Mesodermal cell (in vitro differentiated cells): ENCODE measurements around the gene FAM186B.

ENCODE experiments used
- H3K27ac ChIP-seq: 2 replicates; pipeline ENCODE4 v1.7.0; 2013; ENCODE audit warnings: mild to moderate bottlenecking, low read depth, low read length, moderate library complexity; ENCODE audit not compliant: severe bottlenecking
- H3K36me3 ChIP-seq: 2 replicates; pipeline ENCODE4 v1.7.1; 2013; ENCODE audit warnings: mild to moderate bottlenecking, low read length, moderate library complexity; ENCODE audit not compliant: control insufficient read depth, insufficient read depth
- H3K4me1 ChIP-seq: one replicate; pipeline ENCODE4 v1.7.1; 2013; ENCODE audit warnings: mild to moderate bottlenecking, low read length; ENCODE audit not compliant: insufficient read depth, control insufficient read depth, poor library complexity, severe bottlenecking
- H3K4me3 ChIP-seq: 2 replicates; pipeline ENCODE4 v1.7.0; 2013; ENCODE audit warnings: low read length, control low read depth, mild to moderate bottlenecking; ENCODE audit not compliant: insufficient read depth, poor library complexity, severe bottlenecking; ENCODE audit errors: extremely low read depth
- H3K9me3 ChIP-seq: 2 replicates; pipeline ENCODE4 v1.7.1; 2013; ENCODE audit warnings: mild to moderate bottlenecking, low read length, moderate library complexity; ENCODE audit not compliant: control insufficient read depth
- WGBS, 2 experiments: methylation state at CpG; one replicate each; pipeline ENCODE4 v1.1.5; 2013; ENCODE audit warnings: missing lambda C conversion rate in 2 of 2; ENCODE audit not compliant: insufficient coverage in 2 of 2; 5-methylcytosine and 5-hydroxymethylcytosine counted together

Gene FAM186B

DNA sequence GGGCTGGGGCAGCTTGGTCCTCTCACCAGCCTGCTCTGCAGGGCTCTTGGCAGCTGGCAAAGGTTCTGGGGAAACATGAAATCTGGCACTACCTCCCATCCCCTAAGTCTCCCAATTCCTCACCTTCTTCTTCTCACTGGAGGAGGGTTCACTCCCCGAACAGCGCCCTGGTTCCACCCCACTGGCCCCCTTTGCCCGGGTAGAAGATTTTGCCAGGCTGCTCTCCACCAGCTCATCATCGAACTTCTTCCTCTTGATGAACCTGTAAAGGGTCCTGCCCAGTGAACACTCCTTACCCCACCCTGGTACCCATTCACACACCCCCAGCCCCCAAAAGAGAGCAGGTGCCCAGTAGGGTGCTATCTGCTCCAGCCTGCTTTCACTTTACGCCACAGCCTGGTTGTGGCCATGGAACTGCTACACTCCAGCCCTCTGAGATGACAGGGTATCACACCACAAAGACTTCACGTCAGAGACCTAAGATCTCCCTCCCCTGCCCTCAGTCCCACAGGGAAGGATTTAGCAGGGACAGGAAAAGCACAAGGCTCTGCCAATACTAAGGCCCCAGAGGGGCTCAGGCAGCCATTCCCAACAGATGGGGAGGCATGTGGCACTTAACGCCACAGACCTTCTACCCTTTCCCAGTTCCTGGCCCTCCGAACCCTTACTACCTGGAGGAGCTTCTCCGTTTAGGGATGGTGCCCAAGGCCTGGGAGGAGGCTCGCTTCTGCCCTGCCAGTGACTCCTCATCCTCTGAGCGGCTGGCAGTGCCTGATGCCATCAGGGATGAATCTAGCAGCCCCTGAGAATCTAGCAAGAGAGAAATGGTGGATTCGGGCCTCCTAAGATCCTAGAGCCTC lies 39.8 kb downstream of the FAM186B start:
- 93 to 97% methylated on average over 7 to 11 of the region's 12 CpGs for WGBS, 2 experiments
- Histone ChIP-seq H3K36me3 (peaks cover 59% of the 10 kb centered on the region), H3K4me1 (peaks cover 12% of the 10 kb centered on the region), H3K9me3 (no peaks in the 10 kb centered on the region), H3K4me3 (no peak overlapping the region), H3K27ac (no peak overlapping the region)

DNA sequence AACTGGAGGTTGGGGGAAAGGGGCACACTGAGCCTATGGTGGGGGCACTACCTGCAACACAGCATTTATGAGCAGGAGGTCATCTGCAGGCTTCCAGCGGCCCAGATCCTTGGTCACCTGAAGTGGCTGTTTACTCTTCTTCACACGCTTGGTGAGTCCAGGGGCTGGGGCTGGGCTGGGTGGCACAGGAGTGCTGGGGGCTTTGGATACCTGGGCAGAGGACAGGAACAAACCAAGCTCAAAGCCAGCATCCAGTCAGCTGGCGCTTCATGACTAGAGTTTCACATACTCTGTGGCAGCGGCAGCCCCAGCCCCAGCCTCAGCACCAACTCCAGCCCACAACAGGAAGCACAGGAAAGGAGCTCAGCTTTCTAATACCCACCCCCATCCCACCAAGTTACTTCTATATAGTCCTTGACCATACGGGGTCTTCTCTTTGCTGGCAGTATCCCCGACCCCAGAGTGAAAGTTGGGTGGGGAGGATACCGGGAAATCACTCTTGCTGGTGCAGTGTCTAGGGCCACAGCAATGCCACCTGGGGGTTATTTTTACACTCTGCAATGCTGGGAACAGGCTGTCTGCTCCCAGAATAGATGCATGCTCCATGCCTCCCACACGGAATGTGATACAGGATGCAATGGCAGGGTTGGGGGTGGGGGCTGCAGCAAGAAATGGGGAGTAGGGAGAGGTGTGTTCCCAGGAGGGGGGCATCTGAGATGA lies 40.6 kb downstream of the FAM186B start:
- WGBS, 2 experiments: 96 to 97% methylated on average over 6 to 7 of the region's 8 CpGs
- Histone ChIP-seq H3K9me3 (no peaks in the 10 kb centered on the region), H3K4me1 (peaks cover 12% of the 10 kb centered on the region), H3K27ac (no peak overlapping the region), H3K36me3 (peaks cover 64% of the 10 kb centered on the region), H3K4me3 (no peak overlapping the region)

DNA sequence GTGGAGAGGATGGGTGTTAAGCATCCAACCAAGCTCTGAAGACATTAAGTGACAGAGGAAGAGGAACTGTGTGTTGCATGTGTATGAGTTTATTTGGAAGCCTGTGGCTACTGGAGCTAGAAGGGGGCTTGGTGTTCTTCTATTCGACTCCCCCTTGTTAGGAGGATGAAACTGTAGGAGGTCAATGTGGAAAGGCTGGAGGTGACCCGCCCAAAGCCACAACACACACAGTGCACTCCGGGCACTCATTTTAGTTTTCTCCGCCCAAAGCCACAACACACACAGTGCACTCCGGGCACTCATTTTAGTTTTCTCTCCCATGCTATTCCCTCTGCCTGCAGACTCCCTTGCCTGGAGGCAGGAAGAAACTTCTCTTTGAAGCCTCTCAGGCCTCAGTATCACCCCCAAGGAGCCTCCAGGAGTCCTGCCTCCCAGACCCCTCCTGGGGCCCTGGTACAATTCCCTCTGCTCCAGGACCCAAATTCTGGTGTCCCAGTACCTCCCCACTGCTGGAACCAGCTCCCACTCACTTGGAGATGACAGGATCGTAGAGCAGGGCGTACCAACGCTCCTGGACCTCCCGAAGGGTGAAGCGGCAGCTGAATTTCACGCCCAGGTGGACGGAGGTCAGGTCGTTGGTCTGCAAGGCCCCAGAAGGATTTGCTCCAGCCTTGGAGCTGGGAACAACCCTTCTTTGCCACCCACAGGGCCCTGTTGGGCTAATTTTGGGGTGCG lies 41.3 kb downstream of the FAM186B start:
- peaks cover 10% of the 10 kb centered on the region for H3K4me1 ChIP-seq
- WGBS, 2 experiments: 96 to 98% methylated on average over 9 to 10 of the region's 14 CpGs
- peaks cover 71% of the 10 kb centered on the region for H3K36me3 ChIP-seq

DNA sequence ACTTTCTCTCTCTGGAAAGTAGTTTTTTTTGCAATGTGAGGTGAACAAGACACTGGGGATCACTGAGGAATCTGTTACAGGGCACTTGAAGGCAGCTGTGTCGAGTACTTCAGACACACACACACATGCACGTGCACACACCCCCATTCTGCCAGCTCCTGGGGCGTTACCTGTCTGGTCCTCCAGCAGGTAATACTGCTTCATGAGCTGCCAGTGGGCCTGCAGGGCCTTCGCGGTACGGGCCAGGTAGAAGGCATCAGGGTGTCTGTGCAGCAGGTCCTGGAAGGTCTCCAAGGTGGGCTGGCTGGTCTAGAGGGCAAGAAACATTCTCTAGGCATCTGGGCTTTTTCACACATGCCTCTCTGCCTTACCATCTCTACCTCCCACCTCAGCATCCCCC lies 42.6 kb downstream of the FAM186B start:
- H3K36me3 ChIP-seq: peaks cover 84% of the 10 kb centered on the region
- WGBS, 2 experiments: 91 to 97% methylated on average over 4 to 5 of the region's 6 CpGs
- H3K9me3 ChIP-seq: no peaks in the 10 kb centered on the region
- H3K27ac ChIP-seq: no peak overlapping the region
- peaks cover 6% of the 10 kb centered on the region for H3K4me1 ChIP-seq
- H3K4me3 ChIP-seq: no peak overlapping the region

More for the DNA sequence above, 41.3 kb downstream of the FAM186B start:
- no peak overlapping the region for H3K27ac ChIP-seq
- H3K4me3 ChIP-seq: no peak overlapping the region
- no peaks in the 10 kb centered on the region for H3K9me3 ChIP-seq

DNA sequence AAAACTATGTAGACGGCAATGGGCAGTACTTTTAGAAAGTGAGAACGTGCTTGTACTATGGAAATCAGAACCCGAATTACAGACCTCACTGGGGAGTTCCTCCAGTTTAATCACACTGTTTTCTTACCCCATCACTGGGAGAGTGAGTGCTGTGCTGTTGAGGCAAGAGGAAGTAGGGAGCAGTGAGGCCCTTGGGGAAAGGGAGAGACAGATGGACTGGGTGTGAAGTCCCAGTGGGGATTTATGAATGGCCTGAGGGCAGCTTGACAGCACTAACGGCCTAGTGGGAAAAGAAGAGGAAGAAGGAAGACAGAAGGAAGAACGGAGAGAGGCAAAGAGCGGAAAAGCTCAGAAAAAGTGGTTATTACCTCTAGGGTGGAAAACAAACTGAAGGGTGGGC lies 43.2 kb downstream of the FAM186B start:
- Histone ChIP-seq H3K4me3 (no peak overlapping the region), H3K36me3 (peaks cover 90% of the 10 kb centered on the region), H3K27ac (no peak overlapping the region), H3K4me1 (peaks cover 6% of the 10 kb centered on the region), H3K9me3 (no peaks in the 10 kb centered on the region)
- WGBS, 2 experiments: 93 to 94% methylated on average over 4 to 5 of the region's 6 CpGs

DNA sequence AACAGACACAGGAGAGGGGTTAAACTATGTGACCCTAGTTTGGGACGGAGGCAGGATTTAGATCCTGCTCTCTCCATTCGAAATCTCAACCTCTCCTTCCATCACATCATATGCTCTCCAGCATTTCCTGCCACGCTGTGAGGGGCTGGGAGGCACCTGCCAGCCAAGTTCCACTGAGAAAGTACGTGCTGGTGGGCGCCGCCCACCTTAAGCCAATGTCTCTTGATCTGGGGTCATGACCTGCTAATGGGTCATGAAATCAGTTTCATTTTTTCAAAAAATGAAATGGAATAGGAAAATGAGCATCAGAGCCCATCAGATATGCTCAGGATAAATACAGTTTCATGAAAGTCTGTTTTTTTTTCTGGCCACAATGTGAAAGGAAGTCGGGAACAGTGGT lies 44.7 kb downstream of the FAM186B start:
- Histone ChIP-seq H3K4me3 (no peak overlapping the region), H3K4me1 (no peaks in the 10 kb centered on the region), H3K27ac (no peak overlapping the region), H3K9me3 (no peaks in the 10 kb centered on the region), H3K36me3 (peaks cover 98% of the 10 kb centered on the region)
- WGBS, 2 experiments: 95 to 96% methylated on average over 7 of the region's 7 CpGs

DNA sequence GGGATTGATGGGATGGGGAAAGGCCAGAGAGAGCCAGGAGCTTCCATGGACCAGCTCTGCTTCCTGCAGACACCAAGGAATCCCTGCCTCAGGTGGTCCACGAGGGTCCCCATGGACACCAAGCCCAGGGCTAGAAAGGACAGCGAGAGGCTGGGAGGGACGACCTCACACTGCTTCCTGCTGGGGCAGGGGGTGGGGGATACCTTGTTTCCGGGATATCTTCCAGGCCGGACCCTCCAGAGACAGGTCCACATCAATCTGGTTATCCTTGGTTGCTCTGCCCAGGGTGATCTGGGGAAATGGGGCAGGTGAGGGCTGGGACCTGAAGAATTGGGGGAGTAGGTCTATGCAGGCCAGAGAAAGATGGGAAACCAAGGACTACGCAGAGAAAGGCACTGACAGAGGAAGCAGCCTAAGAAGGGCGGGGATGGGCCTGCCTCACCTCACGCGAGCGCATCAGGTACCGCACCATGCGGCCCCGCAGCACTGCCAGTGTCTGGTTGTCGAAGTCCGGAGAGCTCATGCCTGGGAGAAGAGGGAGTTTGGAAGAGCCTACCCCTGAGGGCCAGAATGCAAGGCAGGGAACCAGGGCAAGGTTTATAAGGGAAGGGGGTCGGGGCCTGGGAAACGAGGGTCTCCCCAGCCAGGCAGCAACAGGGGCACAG lies 46.3 kb downstream of the FAM186B start:
- WGBS, 2 experiments: 96 to 98% methylated on average over 13 to 16 of the region's 17 CpGs
- Histone ChIP-seq H3K36me3 (peaks cover 82% of the 10 kb centered on the region), H3K9me3 (no peaks in the 10 kb centered on the region)

DNA sequence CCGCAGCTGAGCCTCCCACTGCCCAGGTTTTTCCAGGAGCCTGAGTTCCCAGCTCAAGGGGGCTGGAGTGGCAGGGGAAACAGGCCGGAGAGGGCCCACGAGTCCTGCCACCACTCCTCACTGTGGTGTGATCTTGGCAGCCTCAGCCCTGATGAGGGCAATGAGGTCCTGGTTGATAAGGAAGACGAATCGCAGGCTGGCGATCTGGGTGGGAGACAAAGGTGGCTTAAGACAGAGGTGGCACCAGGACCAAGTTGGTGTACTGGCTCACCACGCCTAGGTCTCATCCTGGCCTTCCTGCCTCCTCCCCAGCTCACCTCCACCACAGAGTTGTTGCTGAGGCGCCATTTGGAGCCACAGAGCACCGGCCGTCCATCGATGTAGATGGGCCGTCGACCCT lies 46.9 kb downstream of the FAM186B start:
- Histone ChIP-seq H3K4me3 (no peak overlapping the region), H3K4me1 (peaks cover 4% of the 10 kb centered on the region), H3K36me3 (peaks cover 76% of the 10 kb centered on the region), H3K27ac (no peak overlapping the region), H3K9me3 (no peaks in the 10 kb centered on the region)
- 94 to 96% methylated on average over 11 to 13 of the region's 13 CpGs for WGBS, 2 experiments

More for the DNA sequence above, 46.3 kb downstream of the FAM186B start:
- H3K4me1 ChIP-seq: peaks cover 4% of the 10 kb centered on the region
- H3K27ac ChIP-seq: no peak overlapping the region
- H3K4me3 ChIP-seq: no peak overlapping the region

DNA sequence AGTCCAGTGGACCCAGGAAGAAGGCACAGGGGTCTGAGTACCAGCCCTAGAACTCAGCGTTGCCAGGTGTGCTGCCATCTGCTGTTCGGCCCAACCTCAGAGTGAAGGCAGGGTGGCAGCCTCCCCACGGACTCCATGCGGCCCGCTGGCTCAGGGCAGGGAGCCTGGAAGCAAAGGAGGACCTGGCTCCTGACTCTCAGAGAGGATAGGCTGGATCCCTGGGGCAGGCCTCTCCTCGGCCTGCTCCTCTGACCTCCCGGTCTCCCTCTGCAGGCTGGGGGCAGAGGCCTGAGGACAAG lies 47.6 kb downstream of the FAM186B start:
- WGBS, 2 experiments: 91 to 95% methylated on average over 6 to 7 of the region's 7 CpGs
- H3K36me3 ChIP-seq: peaks cover 70% of the 10 kb centered on the region
- no peak overlapping the region for H3K4me3 ChIP-seq
- no peaks in the 10 kb centered on the region for H3K9me3 ChIP-seq
- H3K4me1 ChIP-seq: peaks cover 4% of the 10 kb centered on the region
- H3K27ac ChIP-seq: no peak overlapping the region

DNA sequence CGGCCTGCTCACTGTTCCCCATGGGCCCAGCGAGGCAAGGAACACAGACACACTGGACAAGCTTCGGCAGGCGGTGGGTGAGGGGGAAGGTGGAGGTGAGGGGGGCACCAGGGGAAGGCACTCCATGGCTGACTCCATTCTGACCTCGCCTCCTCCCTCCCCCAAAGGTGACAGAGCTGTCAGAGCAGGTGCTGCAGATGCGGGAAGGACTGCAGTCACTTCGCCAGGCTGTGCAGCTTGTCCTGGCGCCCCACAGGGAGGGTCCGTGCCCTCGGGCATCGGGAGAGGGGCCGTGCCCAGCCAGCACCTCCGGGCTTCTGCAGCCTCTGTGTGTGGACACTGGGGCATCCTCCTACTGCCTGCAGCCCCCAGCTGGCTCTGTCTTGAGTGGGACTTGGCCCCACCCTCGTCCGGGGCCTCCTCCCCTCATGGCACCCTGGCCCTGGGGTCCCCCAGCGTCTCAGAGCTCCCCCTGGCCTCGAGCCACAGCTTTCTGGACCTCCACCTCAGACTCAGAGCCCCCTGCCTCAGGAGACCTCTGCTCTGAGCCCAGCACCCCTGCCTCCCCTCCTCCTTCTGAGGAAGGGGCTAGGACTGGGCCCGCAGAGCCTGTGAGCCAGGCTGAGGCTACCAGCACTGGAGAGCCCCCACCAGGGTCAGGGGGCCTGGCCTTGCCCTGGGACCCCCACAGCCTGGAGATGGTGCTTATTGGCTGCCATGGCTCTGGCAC lies 48.1 kb downstream of the FAM186B start:
- 92 to 94% methylated on average over 10 to 12 of the region's 18 CpGs for WGBS, 2 experiments
- H3K36me3 ChIP-seq: peaks cover 64% of the 10 kb centered on the region

More for the DNA sequence above, 48.1 kb downstream of the FAM186B start:
- Histone ChIP-seq H3K27ac (no peak overlapping the region), H3K4me3 (no peak overlapping the region), H3K4me1 (peaks cover 4% of the 10 kb centered on the region), H3K9me3 (no peaks in the 10 kb centered on the region)
